Sigmoid colon (tissue), 4 donors: Measurements from ENCODE around the gene SHC3.

Source experiments
- CTCF ChIP-seq, 4 experiments: fragments of 450-650 bp in 3 of 4; fragments of 200-600 bp in 1 of 4; IDR thresholded peaks; one replicate each; pipeline ENCODE4 v1.5.1; 2016 to 2019; ENCODE audit warnings: antibody characterized with exemption in 4 of 4, mild to moderate bottlenecking in 3 of 4, moderate library complexity in 2 of 4
- POLR2A ChIP-seq, 2 donors: fragments of 450-650 bp; IDR thresholded peaks; one replicate each; pipeline ENCODE4 v1.6.1; 2016; ENCODE audit warnings: antibody characterized with exemption in 2 of 2, mild to moderate bottlenecking in 2 of 2, moderate library complexity in 2 of 2
- POLR2AphosphoS5 ChIP-seq, 4 donors: sonication (generic); formaldehyde crosslinking; IDR thresholded peaks; one replicate each; pipeline ENCODE4 v1.6.1; 2017; ENCODE audit warnings: antibody characterized with exemption in 4 of 4

DNA sequence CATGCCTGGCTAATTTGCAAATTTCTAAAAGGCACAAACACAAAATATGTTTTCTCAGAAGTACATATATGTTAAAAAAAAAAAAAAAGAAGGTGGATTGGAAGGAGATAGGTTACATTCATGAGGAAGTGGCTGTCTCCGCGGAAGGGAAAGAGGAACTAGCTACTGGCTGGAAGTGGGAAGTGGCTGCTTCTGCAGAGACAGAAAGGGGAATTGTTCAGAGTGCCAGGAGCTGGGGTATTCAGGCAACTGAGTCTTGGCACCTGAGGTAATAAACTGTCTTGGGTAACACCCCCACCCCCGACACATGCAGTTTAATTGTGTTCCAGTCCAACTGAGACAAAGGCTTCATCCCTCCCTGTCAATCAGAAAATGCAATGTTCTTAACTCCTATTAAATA, 141.7 kb downstream of the SHC3 start:
- TF ChIP-seq CTCF (IDR thresholded peaks at IDR 0.05) (no peak), POLR2AphosphoS5 (IDR thresholded peaks at IDR 0.05) (no peak), POLR2A (IDR thresholded peaks at IDR 0.05) (no peak)
